Suprapubic skin (tissue), 3 donors: ENCODE results near the gene CANT1.

Source experiments
- CTCF ChIP-seq, 2 donors: fragments of 200-600 bp in 1 of 2; fragments of 450-650 bp in 1 of 2; sonication (generic) in 1 of 2; IDR thresholded peaks; one replicate each; pipeline ENCODE4 v1.5.1; 2016 to 2019; ENCODE audit warnings: antibody characterized with exemption in 2 of 2, mild to moderate bottlenecking in 1 of 2, moderate library complexity in 1 of 2
- POLR2A ChIP-seq, 2 donors: fragments of 450-650 bp; IDR thresholded peaks; one replicate each; pipeline ENCODE4 v1.6.1; 2017; ENCODE audit warnings: antibody characterized with exemption in 2 of 2, mild to moderate bottlenecking in 2 of 2, moderate library complexity in 2 of 2

GRCh38 chr17:79008666-79009387 is 737 bp downstream of the CANT1 start:
- no peak for TF ChIP-seq CTCF (IDR thresholded peaks at IDR 0.05)
- TF ChIP-seq POLR2A (IDR thresholded peaks at IDR 0.05): no peak
